ENCODE measurements around the gene TAF11.

TAF11 gene

GRCh38 chr6:34909320-34909883, 21.6 kb upstream of the TAF11 start:
- TF ChIP-seq FOXP2 (optimal IDR thresholded peaks at IDR 0.05; ENCODE audit: borderline replicate concordance, extremely low read depth, extremely low read length, insufficient read depth) (no peak), TAF1 (IDR thresholded peaks at IDR 0.05; ENCODE audit: borderline replicate concordance, insufficient read depth, low read length) (no peak)

- TF ChIP-seq SIN3A (IDR thresholded peaks at IDR 0.05; ENCODE audit: borderline replicate concordance, insufficient read depth, low read length), result no peak
- TF ChIP-seq FOXP2 (optimal IDR thresholded peaks at IDR 0.05; ENCODE audit: borderline replicate concordance, extremely low read depth, extremely low read length, insufficient read depth), result no peak
- TF ChIP-seq POLR2AphosphoS5 (IDR thresholded peaks at IDR 0.05; ENCODE audit: low read depth, low read length), result no peak
- TF ChIP-seq, protein P1, sequence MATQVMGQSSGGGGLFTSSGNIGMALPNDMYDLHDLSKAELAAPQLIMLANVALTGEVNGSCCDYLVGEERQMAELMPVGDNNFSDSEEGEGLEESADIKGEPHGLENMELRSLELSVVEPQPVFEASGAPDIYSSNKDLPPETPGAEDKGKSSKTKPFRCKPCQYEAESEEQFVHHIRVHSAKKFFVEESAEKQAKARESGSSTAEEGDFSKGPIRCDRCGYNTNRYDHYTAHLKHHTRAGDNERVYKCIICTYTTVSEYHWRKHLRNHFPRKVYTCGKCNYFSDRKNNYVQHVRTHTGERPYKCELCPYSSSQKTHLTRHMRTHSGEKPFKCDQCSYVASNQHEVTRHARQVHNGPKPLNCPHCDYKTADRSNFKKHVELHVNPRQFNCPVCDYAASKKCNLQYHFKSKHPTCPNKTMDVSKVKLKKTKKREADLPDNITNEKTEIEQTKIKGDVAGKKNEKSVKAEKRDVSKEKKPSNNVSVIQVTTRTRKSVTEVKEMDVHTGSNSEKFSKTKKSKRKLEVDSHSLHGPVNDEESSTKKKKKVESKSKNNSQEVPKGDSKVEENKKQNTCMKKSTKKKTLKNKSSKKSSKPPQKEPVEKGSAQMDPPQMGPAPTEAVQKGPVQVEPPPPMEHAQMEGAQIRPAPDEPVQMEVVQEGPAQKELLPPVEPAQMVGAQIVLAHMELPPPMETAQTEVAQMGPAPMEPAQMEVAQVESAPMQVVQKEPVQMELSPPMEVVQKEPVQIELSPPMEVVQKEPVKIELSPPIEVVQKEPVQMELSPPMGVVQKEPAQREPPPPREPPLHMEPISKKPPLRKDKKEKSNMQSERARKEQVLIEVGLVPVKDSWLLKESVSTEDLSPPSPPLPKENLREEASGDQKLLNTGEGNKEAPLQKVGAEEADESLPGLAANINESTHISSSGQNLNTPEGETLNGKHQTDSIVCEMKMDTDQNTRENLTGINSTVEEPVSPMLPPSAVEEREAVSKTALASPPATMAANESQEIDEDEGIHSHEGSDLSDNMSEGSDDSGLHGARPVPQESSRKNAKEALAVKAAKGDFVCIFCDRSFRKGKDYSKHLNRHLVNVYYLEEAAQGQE (IDR thresholded peaks at IDR 0.05; ENCODE audit: insufficient read depth in 1 of 2, low read depth in 2 of 2, low read length in 2 of 2), result no peak
- no peak for TF ChIP-seq TAF1 (IDR thresholded peaks at IDR 0.05; ENCODE audit: borderline replicate concordance, insufficient read depth, low read length)
Measured at GRCh38 chr6:34908194-34908593, 20.4 kb upstream of the TAF11 start.

- TF ChIP-seq TAF1 (IDR thresholded peaks at IDR 0.05; ENCODE audit: borderline replicate concordance, insufficient read depth, low read length), result no peak
- TF ChIP-seq, protein P1 (IDR thresholded peaks at IDR 0.05; ENCODE audit: insufficient read depth in 1 of 2, low read depth in 2 of 2, low read length in 2 of 2), result no peak
- no peak for TF ChIP-seq POLR2AphosphoS5 (IDR thresholded peaks at IDR 0.05; ENCODE audit: low read depth, low read length)
- no peak for TF ChIP-seq FOXP2 (optimal IDR thresholded peaks at IDR 0.05; ENCODE audit: borderline replicate concordance, extremely low read depth, extremely low read length, insufficient read depth)
- no peak for TF ChIP-seq SIN3A (IDR thresholded peaks at IDR 0.05; ENCODE audit: borderline replicate concordance, insufficient read depth, low read length)
Measured at GRCh38 chr6:34906826-34907225, 19.0 kb upstream of the TAF11 start.

DNA sequence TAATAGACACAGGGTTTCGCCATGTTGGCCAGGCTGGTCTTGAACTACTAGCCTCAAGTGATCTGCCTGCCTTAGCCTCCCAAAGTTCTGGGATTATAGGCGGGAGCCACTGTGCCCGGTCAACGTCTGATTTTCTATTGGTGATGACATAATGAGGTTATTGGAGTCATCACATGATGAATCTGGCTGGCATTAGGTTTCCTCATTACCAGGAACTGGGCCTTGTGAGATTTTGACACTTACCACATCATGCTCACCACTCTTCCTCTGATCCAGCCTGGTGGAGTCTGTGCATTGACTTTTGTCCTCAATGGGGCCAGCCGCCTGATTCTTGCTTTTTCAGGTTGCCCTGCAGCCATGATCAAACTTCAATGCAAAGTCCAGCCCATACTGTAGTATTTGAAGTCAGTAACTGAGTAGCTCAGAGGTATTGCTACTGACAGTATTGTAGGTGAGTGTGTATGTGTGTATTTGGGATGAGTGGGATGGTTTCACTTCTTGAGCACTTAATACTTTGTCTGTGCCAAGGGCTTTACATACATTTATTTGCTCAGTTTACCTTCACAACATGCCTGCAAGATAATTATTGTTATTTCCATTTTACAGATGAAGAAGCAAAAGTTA, 17.3 kb upstream of the TAF11 start:
- TF ChIP-seq FOXP2 (optimal IDR thresholded peaks at IDR 0.05; ENCODE audit: borderline replicate concordance, extremely low read depth, extremely low read length, insufficient read depth), result no peak

DNA sequence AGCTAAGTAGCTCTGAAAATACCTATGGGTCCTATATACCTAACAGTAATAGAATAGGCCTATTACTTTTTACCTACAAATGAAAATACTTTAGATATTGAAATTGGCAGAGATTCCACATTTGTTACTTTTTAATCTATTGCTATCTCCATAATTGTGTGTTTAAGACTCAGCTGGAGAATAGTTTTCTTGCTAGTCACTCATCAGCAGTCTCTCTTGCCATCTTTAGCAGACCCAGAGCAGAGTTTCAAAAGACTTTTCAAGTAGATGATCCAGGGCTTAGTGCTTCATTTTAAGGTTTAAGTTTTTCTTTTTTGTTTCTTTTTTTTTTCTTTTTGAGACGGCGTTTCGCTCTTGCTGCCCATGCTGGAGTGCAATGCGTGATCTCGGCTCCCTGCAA, 14.1 kb upstream of the TAF11 start:
- TF ChIP-seq, protein P1 (IDR thresholded peaks at IDR 0.05; ENCODE audit: insufficient read depth in 1 of 2, low read depth in 2 of 2, low read length in 2 of 2), result no peak
- no peak for TF ChIP-seq SIN3A (IDR thresholded peaks at IDR 0.05; ENCODE audit: borderline replicate concordance, insufficient read depth, low read length)
- TF ChIP-seq TAF1 (IDR thresholded peaks at IDR 0.05; ENCODE audit: borderline replicate concordance, insufficient read depth, low read length), result no peak
- no peak for TF ChIP-seq FOXP2 (optimal IDR thresholded peaks at IDR 0.05; ENCODE audit: borderline replicate concordance, extremely low read depth, extremely low read length, insufficient read depth)
- no peak for TF ChIP-seq POLR2AphosphoS5 (IDR thresholded peaks at IDR 0.05; ENCODE audit: low read depth, low read length)

GRCh38 chr6:34900321-34901031, 12.6 kb upstream of the TAF11 start:
- TF ChIP-seq, protein P1 (IDR thresholded peaks at IDR 0.05; ENCODE audit: insufficient read depth in 1 of 2, low read depth in 2 of 2, low read length in 2 of 2), result no peak
- TF ChIP-seq TAF1 (IDR thresholded peaks at IDR 0.05; ENCODE audit: borderline replicate concordance, insufficient read depth, low read length), result no peak
- no peak for TF ChIP-seq FOXP2 (optimal IDR thresholded peaks at IDR 0.05; ENCODE audit: borderline replicate concordance, extremely low read depth, extremely low read length, insufficient read depth)
- TF ChIP-seq SIN3A (IDR thresholded peaks at IDR 0.05; ENCODE audit: borderline replicate concordance, insufficient read depth, low read length), result no peak
- no peak for TF ChIP-seq POLR2AphosphoS5 (IDR thresholded peaks at IDR 0.05; ENCODE audit: low read depth, low read length)
